Prostate gland (tissue), 2 donors: ENCODE data around the gene PPP2R3C. TPM values are rescaled to one million over a fixed set of nuclear protein-coding genes. Genes with fewer than 3 reads are reported as not detected.
A peak's percentile ranks its signal among the peaks of the same experiment; 100 is the strongest.

Experiments used
- DNase-seq: peaks from one replicate; pipeline ENCODE4 v3.0.0-alpha.2; 2019; ENCODE audit warnings: low spot score
- H3K27ac ChIP-seq, 2 donors: fragments of 200-600 bp; sonication (generic); 2 replicates each; pipeline ENCODE4 v1.5.1; 2017 to 2019
- H3K27me3 ChIP-seq: fragments of 200-600 bp; sonication (generic); replicated peaks from 2 replicates; pipeline ENCODE4 v1.5.1; 2019; ENCODE audit not compliant: insufficient read depth
- H3K36me3 ChIP-seq, 2 donors: fragments of 200-600 bp; sonication (generic); 1 replicate in 1 of 2; 2 replicates in 1 of 2; pipeline versions ENCODE4 v1.5.1 to v1.8.1; 2017 to 2019
- H3K4me1 ChIP-seq: fragments of 200-600 bp; sonication (generic); replicated peaks from 2 replicates; pipeline ENCODE4 v1.5.1; 2019
- H3K4me3 ChIP-seq, 2 donors: fragments of 200-600 bp; sonication (generic); 2 replicates each; pipeline ENCODE4 v1.5.1; 2017 to 2019
- H3K9me3 ChIP-seq: fragments of 200-600 bp; sonication (generic); 2 replicates; pipeline ENCODE4 v1.5.1; 2017
- POLR2A ChIP-seq: fragments of 450-650 bp; IDR thresholded peaks from one replicate; pipeline ENCODE4 v1.6.1; 2016; ENCODE audit warnings: antibody characterized with exemption, mild to moderate bottlenecking
- POLR2AphosphoS5 ChIP-seq: sonication (generic); formaldehyde crosslinking; IDR thresholded peaks from one replicate; pipeline ENCODE4 v1.6.1; 2017; ENCODE audit warnings: antibody characterized with exemption
- WGBS: methylation state at CpG from one replicate; pipeline ENCODE4 v1.1.5; 2018; 5-methylcytosine and 5-hydroxymethylcytosine counted together
- intact Hi-C: fragments of 100-400 bp; cut with DNase I; formaldehyde crosslinking; loops from one replicate; pipeline ENCODE4 v1.14.2; 2022
- total RNA-seq, 2 donors: library from RNA; depleted of rRNA; stranded (reverse); fragments of >200 nt; gene quantifications; one replicate each; pipeline ENCODE4 v1.1.0, GENCODE V29; 2016
- TF ChIP-seq, protein P1 (sequence below), 4 experiments: fragments of 200-600 bp in 2 of 4; fragments of 450-650 bp in 2 of 4; sonication (generic) in 2 of 4; IDR thresholded peaks; 1 replicate in 3 of 4; 2 replicates in 1 of 4; pipeline ENCODE4 v1.5.1; 2016 to 2019; ENCODE audit warnings: antibody characterized with exemption in 4 of 4, mild to moderate bottlenecking in 2 of 4, moderate library complexity in 2 of 4

Gene PPP2R3C
- total RNA-seq, 2 donors from 2014 or later = 16.1 to 20.9 TPM

DNA sequence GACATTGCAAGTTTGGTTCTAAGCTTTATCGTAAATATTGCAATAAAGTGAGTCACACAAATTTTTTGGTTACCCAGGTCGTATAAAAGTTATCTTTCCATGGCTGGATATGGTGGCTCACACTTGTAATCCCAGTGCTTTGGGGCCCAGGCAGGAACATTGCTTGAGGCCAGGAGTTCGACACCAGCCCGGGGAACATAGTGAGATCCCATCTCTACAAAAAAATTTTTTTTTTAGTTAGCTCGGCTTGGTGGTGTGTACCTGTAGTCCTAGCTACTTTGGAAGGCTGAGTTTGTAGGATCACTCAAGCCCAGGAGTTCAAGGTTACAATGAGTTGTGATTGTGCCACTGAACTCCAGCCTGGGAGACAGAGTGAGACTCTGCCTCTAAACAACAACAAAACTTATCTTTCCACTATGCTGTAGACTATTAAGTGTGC is 24.9 kb upstream of the PPP2R3C start:
- no peaks in the 10 kb centered on the region for H3K9me3 ChIP-seq
- H3K4me1 ChIP-seq = no peaks in the 10 kb centered on the region
- no peaks in the 10 kb centered on the region for H3K36me3 ChIP-seq
- H3K27me3 ChIP-seq = no peaks in the 10 kb centered on the region
- TF ChIP-seq, protein P1, sequence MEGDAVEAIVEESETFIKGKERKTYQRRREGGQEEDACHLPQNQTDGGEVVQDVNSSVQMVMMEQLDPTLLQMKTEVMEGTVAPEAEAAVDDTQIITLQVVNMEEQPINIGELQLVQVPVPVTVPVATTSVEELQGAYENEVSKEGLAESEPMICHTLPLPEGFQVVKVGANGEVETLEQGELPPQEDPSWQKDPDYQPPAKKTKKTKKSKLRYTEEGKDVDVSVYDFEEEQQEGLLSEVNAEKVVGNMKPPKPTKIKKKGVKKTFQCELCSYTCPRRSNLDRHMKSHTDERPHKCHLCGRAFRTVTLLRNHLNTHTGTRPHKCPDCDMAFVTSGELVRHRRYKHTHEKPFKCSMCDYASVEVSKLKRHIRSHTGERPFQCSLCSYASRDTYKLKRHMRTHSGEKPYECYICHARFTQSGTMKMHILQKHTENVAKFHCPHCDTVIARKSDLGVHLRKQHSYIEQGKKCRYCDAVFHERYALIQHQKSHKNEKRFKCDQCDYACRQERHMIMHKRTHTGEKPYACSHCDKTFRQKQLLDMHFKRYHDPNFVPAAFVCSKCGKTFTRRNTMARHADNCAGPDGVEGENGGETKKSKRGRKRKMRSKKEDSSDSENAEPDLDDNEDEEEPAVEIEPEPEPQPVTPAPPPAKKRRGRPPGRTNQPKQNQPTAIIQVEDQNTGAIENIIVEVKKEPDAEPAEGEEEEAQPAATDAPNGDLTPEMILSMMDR (IDR thresholded peaks at IDR 0.05) = no peak
- TF ChIP-seq POLR2A = no peak
- no peak for TF ChIP-seq POLR2AphosphoS5
- WGBS = 87% methylated on average over 5 of the region's 5 CpGs
- DNase-seq = no peak
- H3K4me3 ChIP-seq = no peak overlapping the region
- intact Hi-C loops = no loop called here
- no peak overlapping the region for H3K27ac ChIP-seq

- DNase-seq = no peak
- TF ChIP-seq, protein P1 (IDR thresholded peaks at IDR 0.05) = no peak
- TF ChIP-seq POLR2A (no peak), POLR2AphosphoS5 (no peak)
These were observed 22.2 kb upstream of the PPP2R3C start for GRCh38 chr14:35144029-35144428.

DNA sequence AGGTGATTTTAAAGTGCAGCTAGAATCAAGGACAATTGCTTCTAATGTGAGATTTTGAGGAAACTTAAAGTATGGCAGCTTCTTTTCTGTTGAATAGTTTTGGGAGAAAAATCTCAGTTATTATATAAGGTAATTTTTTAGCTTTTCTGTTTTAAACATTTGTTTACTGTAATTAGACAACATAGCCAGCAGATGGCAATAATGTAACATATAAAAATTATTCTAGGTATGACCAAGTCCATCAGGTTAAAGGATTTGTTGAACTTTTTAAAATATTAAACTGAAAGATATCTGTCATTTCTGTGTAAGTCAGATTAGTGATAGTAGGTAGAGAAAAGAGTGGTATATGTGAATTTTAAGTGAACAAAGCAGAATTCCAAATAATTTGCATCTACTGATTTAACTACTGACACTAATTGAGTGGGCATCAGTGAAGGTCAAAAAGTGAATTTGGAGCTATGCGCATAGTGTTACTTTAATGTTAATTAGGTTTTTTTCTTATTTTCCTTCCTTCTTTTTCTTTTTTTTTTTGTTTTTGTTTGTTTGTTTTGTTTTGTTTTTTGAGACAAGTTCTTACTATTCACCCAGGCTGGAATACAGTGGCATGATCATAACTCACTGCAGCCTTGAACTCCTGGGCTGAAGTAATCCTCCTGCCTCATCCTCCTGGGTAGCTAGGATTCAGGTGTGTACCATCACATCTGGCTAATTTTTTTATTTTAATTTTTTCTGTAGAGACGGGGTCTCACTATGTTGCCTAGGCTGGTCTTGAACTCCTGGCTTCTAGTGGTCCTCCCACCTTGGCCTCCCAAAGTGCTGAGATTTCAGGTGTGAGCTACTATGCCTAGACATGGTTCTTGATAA is 19.2 kb upstream of the PPP2R3C start:
- intact Hi-C loops = loop anchor here (5.0 kb wide), 1 partner anchor 281 kb away; no protein-coding TSS in a partner anchor
- Histone ChIP-seq H3K27ac (no peak overlapping the region), H3K4me1 (no peaks in the 10 kb centered on the region), H3K9me3 (no peaks in the 10 kb centered on the region), H3K27me3 (no peaks in the 10 kb centered on the region), H3K4me3 (no peak overlapping the region), H3K36me3 (no peaks in the 10 kb centered on the region)
- DNase-seq = no peak
- no peak for TF ChIP-seq POLR2AphosphoS5
- TF ChIP-seq, protein P1 (IDR thresholded peaks at IDR 0.05) = peak in 3 of 4 experiments; percentile 47 to 65 (median 48)
- 97% methylated on average over 2 of the region's 2 CpGs for WGBS

More at GRCh38 chr14:35144029-35144428, 22.2 kb upstream of the PPP2R3C start:
- Histone ChIP-seq H3K4me1 (no peaks in the 10 kb centered on the region), H3K36me3 (no peaks in the 10 kb centered on the region), H3K4me3 (no peak overlapping the region), H3K27ac (no peak overlapping the region), H3K9me3 (no peaks in the 10 kb centered on the region), H3K27me3 (no peaks in the 10 kb centered on the region)
- intact Hi-C loops = loop anchor here (5.0 kb wide), 1 partner anchor 278 kb away; no protein-coding TSS in a partner anchor
- WGBS = 89% methylated on average over 1 of the region's 1 CpG

- H3K4me1 ChIP-seq = no peaks in the 10 kb centered on the region
- TF ChIP-seq, protein P1 (IDR thresholded peaks at IDR 0.05) = no peak
- no peak for TF ChIP-seq POLR2A
- no peak for TF ChIP-seq POLR2AphosphoS5
- intact Hi-C loops = no loop called here
- no peak overlapping the region for H3K27ac ChIP-seq
- H3K36me3 ChIP-seq = no peaks in the 10 kb centered on the region
- H3K27me3 ChIP-seq = no peaks in the 10 kb centered on the region
- no peaks in the 10 kb centered on the region for H3K9me3 ChIP-seq
- 91% methylated on average over 5 of the region's 5 CpGs for WGBS
- no peak for DNase-seq
- H3K4me3 ChIP-seq = no peak overlapping the region
These were observed 16.8 kb upstream of the PPP2R3C start for GRCh38 chr14:35138585-35138984.
